A673 (cell line): Measurements from ENCODE around the gene SLC25A13.

ENCODE experiments used
- CTCF ChIP-seq: fragments of 300-800, 200-600 bp; sonication (generic); conservative IDR thresholded peaks from 2 replicates; pipeline ENCODE4 v1.5.1; 2017; ENCODE audit warnings: low read depth, mild to moderate bottlenecking, antibody characterized with exemption, low read length, moderate library complexity, mixed read lengths
- EZH2 ChIP-seq: fragments of 200-600 bp; sonication (generic); IDR thresholded peaks from 2 replicates; pipeline ENCODE4 v1.6.1; 2017; ENCODE audit warnings: borderline replicate concordance, low read depth, mild to moderate bottlenecking, mixed read lengths, antibody characterized with exemption, low read length; ENCODE audit not compliant: poor library complexity, severe bottlenecking

- TF ChIP-seq EZH2, result no peak
- TF ChIP-seq CTCF, result 0 out of 2 replicates have a peak, but pooled peaks have one; percentile 18
These were observed 190.4 kb downstream of the SLC25A13 start for GRCh38 chr7:96131525-96131924.
